Measurements from ENCODE around the gene PCDHGB2.

Gene PCDHGB2

DNA sequence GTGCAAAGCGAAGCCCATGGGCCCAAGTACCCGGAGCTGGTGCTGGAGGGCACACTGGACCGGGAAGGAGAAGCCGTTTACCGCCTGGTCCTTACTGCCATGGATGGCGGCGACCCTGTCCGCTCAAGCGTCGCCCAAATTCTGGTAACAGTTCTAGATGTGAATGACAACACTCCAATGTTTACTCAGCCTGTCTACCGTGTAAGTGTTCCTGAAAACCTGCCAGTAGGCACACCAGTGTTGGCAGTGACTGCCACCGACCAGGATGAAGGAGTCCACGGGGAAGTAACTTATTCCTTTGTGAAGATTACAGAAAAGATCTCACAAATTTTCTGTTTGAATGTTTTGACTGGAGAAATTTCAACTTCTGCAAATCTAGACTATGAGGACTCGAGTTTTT lies 14.8 kb downstream of the PCDHGB2 start:
- TF ChIP-seq CTCF (IDR thresholded peaks at IDR 0.05) = no peak

- peak; percentile 46 for TF ChIP-seq CTCF (IDR thresholded peaks at IDR 0.05)
These were observed 22.9 kb downstream of the PCDHGB2 start, which contains the start of gene PCDHGA7 for GRCh38 chr5:141382469-141383294. PCDHGA7 (plus strand) TSS chr5:141382742; CDS start chr5:141382900, 158 bp downstream.

DNA sequence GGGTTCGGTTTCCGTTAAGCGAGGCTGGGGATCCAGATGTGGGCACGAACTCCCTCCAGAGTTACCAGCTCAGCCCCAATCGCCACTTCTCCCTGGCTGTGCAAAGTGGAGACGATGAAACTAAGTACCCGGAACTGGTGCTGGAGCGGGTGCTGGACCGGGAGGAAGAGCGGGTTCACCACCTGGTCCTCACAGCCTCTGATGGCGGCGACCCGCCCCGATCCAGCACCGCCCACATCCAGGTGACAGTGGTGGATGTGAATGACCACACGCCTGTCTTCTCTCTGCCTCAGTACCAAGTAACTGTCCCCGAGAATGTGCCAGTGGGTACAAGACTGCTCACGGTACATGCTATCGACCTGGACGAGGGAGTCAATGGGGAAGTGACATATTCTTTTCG lies 23.6 kb downstream of the PCDHGB2 start:
- no peak for TF ChIP-seq CTCF (IDR thresholded peaks at IDR 0.05)

- TF ChIP-seq CTCF (IDR thresholded peaks at IDR 0.05) = no peak
These were observed 24.9 kb downstream of the PCDHGB2 start for GRCh38 chr5:141384471-141385267.

DNA sequence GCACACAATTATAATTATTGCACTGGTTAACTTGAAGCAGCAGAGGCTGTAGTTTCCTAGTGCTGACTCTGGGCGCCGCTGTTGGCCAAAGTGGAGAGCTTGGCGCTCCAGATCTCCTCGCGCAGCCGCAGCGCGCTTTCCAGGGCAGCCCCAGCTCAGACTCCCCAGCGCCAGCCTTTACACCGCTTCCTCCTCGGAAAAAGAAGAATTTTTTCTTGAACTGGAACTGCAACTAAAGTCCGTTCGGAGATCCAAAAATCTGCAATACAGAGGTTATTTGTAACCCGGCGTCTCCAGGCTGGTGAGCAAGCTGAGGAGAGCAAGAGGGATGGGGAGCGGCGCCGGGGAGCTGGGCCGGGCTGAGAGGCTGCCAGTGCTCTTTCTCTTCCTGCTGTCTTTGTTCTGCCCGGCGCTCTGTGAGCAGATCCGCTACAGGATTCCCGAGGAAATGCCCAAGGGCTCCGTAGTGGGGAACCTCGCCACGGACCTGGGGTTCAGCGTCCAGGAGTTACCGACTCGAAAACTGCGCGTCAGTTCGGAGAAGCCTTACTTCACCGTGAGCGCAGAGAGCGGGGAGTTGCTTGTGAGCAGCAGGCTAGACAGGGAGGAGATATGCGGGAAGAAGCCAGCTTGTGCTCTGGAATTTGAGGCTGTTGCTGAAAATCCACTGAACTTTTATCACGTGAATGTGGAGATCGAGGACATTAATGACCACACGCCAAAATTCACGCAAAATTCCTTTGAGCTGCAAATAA lies 27.9 kb downstream of the PCDHGB2 start, which contains the start of gene PCDHGB4:
Gene PCDHGB4, plus strand, starts transcription at position 142 of the 755 bp plus-strand sequence. Its CDS starts 187 bp downstream, at position 329.
- peak; percentile 46 for TF ChIP-seq CTCF (IDR thresholded peaks at IDR 0.05)

DNA sequence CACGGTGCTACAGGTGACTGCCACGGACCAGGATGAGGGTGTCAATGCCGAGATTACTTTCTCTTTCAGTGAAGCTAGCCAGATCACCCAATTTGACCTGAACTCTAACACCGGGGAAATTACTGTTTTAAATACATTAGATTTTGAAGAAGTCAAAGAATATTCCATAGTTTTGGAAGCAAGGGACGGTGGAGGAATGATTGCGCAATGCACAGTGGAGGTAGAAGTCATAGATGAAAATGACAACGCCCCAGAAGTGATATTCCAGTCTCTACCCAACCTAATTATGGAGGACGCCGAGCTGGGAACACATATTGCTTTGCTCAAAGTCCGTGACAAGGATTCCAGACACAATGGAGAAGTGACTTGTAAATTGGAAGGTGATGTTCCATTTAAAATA lies 28.9 kb downstream of the PCDHGB2 start:
- no peak for TF ChIP-seq CTCF (IDR thresholded peaks at IDR 0.05)
